ENCODE data around the gene EFNA5. TPM values are rescaled to one million over a fixed set of nuclear protein-coding genes. Genes with fewer than 3 reads are reported as not detected.
"Not testable (repeated sequence)": the region's sequence is repeated elsewhere in the genome, so short reads cannot be mapped to it uniquely, and the experiment has no call there.

EFNA5 gene
- total RNA-seq, 1 donor from 2014 or later = 2.2 TPM

DNA sequence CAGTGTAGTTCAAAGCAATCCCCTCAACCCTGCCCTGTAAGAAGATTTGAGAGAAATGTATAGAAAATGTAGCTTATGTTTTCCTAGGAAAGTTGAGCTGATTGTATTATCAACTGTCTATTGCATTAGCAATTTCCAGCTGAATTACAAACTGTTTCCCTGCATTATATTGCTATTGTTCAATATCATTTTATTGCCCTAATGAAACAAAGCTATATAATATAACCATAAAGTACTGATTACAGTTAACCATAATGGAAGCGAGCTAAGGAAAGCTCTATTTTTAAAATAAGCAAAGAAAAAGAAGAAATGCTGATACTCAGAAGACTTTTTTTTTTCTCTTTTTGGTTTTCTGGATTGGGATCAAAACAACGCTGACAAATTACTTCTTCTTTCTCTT, 228.3 kb downstream of the EFNA5 start:
- Histone ChIP-seq H3K27me3 (no peaks in the 10 kb centered on the region), H3K9me3 (peaks cover 0 to 6% of the 10 kb centered on the region in 2 donors), H3K4me1 (no peaks in the 10 kb centered on the region), H3K27ac (no peak overlapping the region), H3K36me3 (no peaks in the 10 kb centered on the region), H3K4me3 (no peak overlapping the region)
- TF ChIP-seq, protein P1, sequence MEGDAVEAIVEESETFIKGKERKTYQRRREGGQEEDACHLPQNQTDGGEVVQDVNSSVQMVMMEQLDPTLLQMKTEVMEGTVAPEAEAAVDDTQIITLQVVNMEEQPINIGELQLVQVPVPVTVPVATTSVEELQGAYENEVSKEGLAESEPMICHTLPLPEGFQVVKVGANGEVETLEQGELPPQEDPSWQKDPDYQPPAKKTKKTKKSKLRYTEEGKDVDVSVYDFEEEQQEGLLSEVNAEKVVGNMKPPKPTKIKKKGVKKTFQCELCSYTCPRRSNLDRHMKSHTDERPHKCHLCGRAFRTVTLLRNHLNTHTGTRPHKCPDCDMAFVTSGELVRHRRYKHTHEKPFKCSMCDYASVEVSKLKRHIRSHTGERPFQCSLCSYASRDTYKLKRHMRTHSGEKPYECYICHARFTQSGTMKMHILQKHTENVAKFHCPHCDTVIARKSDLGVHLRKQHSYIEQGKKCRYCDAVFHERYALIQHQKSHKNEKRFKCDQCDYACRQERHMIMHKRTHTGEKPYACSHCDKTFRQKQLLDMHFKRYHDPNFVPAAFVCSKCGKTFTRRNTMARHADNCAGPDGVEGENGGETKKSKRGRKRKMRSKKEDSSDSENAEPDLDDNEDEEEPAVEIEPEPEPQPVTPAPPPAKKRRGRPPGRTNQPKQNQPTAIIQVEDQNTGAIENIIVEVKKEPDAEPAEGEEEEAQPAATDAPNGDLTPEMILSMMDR (IDR thresholded peaks at IDR 0.05) = no peak
- DNase-seq (ENCODE audit: low spot score in 2 of 2) = no peak
- intact Hi-C loops (cut with DNase I) = no loop called here

DNA sequence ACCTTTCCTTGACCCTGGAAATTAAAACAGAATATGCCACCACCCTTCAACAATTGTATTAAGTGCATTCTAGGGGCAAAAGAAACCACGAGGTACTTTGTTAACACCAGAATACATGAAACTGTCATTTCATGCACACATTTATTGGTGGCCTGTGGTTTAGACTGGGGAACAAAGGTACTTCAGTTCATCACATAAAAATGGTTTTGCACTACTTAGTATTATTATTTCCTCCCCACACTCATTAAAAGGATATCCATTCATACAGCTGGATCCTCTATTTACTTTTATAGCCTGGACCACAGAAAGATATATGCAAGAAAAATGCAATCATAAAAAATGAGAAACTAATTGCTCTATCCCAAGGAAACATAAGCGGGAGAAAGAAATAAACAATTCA, 230.9 kb downstream of the EFNA5 start:
- TF ChIP-seq, protein P1 (IDR thresholded peaks at IDR 0.05) = no peak
- Histone ChIP-seq H3K4me1 (peaks cover 0 to 2% of the 10 kb centered on the region in 2 donors), H3K4me3 (no peak overlapping the region), H3K9me3 (peaks cover 0 to 6% of the 10 kb centered on the region in 2 donors), H3K27ac (no peak overlapping the region), H3K27me3 (no peaks in the 10 kb centered on the region), H3K36me3 (no peaks in the 10 kb centered on the region)
- intact Hi-C loops (cut with DNase I) = no loop called here
- no peak for DNase-seq (ENCODE audit: low spot score in 2 of 2)

DNA sequence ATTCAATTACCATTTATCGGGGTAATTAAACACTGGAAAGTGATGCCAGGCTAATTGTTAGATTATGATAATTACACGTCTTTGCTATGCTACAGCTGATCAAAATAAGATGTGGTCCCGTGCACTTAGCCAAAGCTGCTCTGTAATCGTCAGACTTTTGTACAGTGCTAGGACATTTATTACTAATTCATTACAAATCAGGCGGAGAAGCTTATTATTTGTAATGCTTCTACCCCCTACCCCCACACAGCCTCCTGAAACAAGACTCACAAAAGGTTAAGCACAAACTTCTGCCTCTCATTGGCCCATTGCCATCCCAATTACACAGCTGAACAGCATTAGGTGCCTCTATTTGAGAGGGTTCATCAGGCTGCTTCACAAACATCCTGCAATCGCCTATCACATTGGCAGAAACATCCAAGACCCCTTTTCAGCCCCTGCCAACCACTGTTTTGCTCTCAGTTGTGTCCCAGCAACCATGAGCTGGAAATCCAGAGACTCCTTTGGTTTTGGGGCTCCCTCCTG, 232.7 kb downstream of the EFNA5 start:
- no peak overlapping the region for H3K4me3 ChIP-seq
- DNase-seq (ENCODE audit: low spot score in 2 of 2) = no peak
- peaks cover 0 to 2% of the 10 kb centered on the region in 2 donors for H3K4me1 ChIP-seq
- no peaks in the 10 kb centered on the region for H3K36me3 ChIP-seq
- H3K27ac ChIP-seq = no peak overlapping the region
- TF ChIP-seq, protein P1 (IDR thresholded peaks at IDR 0.05) = no peak
- H3K9me3 ChIP-seq = peaks cover 0 to 6% of the 10 kb centered on the region in 2 donors
- intact Hi-C loops (cut with DNase I) = no loop called here
- H3K27me3 ChIP-seq = no peaks in the 10 kb centered on the region

DNA sequence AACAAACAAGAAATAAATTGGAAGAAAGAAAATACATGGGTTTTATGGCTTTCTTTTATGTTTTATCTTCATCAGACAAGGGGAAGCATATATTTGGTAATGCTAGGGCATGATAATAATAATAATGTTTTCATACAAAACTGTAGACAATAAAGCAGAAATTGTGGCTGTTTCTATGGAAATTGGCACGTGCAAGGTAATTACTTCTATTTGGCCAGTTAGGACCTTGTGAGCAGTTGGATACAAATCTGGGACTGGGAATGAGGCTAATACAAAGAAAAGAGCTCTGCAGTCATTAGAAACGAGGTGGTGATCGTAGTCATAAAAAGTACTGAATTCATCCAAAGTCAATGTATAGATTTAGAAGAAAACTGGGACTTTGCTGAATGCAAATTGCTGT, 233.6 kb downstream of the EFNA5 start:
- peaks cover 0 to 6% of the 10 kb centered on the region in 2 donors for H3K9me3 ChIP-seq
- TF ChIP-seq, protein P1 (IDR thresholded peaks at IDR 0.05) = no peak

DNA sequence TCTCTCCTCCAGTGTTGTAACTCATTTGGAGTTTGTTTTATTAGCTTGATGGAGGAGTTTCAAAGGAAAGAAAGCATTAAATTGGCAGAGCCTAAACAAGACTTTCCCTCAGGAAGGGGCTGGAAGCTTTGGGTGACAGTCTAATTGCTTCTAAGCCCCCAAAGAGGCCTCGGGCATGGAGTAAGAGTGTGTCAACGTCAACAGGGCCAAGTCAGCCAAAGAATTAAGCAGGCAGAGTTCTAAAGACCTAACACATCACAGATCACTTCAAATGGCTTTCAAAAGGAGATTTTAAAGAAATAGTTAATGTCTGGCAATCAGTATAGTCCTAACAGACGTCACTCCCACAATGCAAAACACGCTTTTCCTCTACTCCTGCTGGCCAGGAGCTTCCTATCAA, 234.5 kb downstream of the EFNA5 start:
- H3K27me3 ChIP-seq = no peaks in the 10 kb centered on the region
- no peak for DNase-seq (ENCODE audit: low spot score in 2 of 2)
- no peak overlapping the region for H3K27ac ChIP-seq
- H3K36me3 ChIP-seq = no peaks in the 10 kb centered on the region
- peaks cover 0 to 6% of the 10 kb centered on the region in 2 donors for H3K9me3 ChIP-seq
- H3K4me3 ChIP-seq = no peak overlapping the region
- peaks cover 0 to 4% of the 10 kb centered on the region in 2 donors for H3K4me1 ChIP-seq
- TF ChIP-seq, protein P1 (IDR thresholded peaks at IDR 0.05) = no peak
- intact Hi-C loops (cut with DNase I) = no loop called here

More for the DNA sequence above, 233.6 kb downstream of the EFNA5 start:
- no peak for DNase-seq (ENCODE audit: low spot score in 2 of 2)
- H3K4me3 ChIP-seq = no peak overlapping the region
- H3K27ac ChIP-seq = no peak overlapping the region
- intact Hi-C loops (cut with DNase I) = no loop called here
- peaks cover 0 to 2% of the 10 kb centered on the region in 2 donors for H3K4me1 ChIP-seq
- H3K36me3 ChIP-seq = no peaks in the 10 kb centered on the region
- H3K27me3 ChIP-seq = no peaks in the 10 kb centered on the region

DNA sequence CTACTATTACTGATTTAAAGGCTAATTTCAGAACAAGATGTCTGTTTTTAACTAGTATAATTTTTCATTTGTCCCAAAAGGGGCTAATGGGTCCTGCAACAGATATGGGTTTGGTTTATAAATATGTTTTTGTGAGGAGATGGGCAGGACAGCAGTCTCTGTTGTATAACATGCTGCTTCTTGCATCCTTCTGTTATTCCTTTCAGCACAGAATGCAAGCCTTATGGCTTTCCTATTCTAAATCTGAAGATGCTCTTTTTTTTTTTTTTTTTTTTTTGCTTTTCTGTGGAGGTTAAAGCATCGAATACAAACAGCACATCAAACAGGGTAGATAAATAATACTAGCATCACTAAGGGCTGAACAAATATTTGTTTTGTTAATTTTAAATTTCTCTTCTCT, 235.7 kb downstream of the EFNA5 start:
- DNase-seq (ENCODE audit: low spot score in 2 of 2) = no peak
- Histone ChIP-seq H3K9me3 (peaks cover 0 to 6% of the 10 kb centered on the region in 2 donors), H3K4me3 (no peak overlapping the region), H3K27ac (no peak overlapping the region), H3K4me1 (peaks cover 0 to 8% of the 10 kb centered on the region in 2 donors), H3K36me3 (no peaks in the 10 kb centered on the region), H3K27me3 (no peaks in the 10 kb centered on the region)
- intact Hi-C loops (cut with DNase I) = no loop called here
- TF ChIP-seq, protein P1 (IDR thresholded peaks at IDR 0.05) = no peak

DNA sequence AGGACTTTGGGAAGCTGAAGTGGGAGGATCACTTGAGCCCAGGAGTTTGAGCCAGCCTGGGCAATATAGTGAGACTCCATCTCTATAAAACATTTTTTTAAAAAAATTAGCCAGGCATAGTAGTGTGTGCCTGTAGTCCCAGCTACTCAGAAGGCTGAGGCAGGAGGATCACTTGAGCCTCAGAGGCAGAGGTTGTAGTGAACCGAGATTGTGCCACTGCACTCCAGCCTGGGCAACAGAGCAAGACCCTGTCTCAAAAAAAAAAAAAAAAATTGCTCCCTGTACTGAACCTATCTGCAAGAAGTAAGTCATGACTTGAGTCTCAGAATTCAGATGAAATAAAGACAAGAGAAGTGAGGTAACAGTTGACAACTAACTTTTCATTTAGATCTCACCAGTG, 237.1 kb downstream of the EFNA5 start:
- H3K9me3 ChIP-seq; H3K36me3 ChIP-seq; intact Hi-C loops (cut with DNase I); H3K27ac ChIP-seq; H3K27me3 ChIP-seq; DNase-seq (ENCODE audit: low spot score in 2 of 2); H3K4me3 ChIP-seq; H3K4me1 ChIP-seq: not testable (repeated sequence)
